HepG2 (cell line): ENCODE data around the gene PLET1. TPM values are rescaled to one million over a fixed set of nuclear protein-coding genes. Genes with fewer than 3 reads are reported as not detected.

Source experiments
- CBX1 ChIP-seq: IDR thresholded peaks from one replicate; pipeline ENCODE4 v1.6.1; 2016; ENCODE audit warnings: antibody characterized with exemption, low read depth
- ELF3 ChIP-seq: IDR thresholded peaks from 2 replicates; pipeline ENCODE4 v1.6.1; 2016; ENCODE audit warnings: missing genetic modification reagents, missing compliant biosample characterization
- ERF ChIP-seq: IDR thresholded peaks from 2 replicates; pipeline ENCODE4 v1.6.1; 2018; ENCODE audit warnings: missing biosample characterization, missing genetic modification reagents
- HNF4A ChIP-seq: sonication (generic); formaldehyde crosslinking; IDR thresholded peaks from 2 replicates; pipeline ENCODE4 v1.4.0; 2020; ENCODE audit warnings: missing genetic modification reagents
- NBN ChIP-seq: fragments of 450-650 bp; conservative IDR thresholded peaks from 2 replicates; pipeline ENCODE4 v1.6.1; 2017
- PHF21A ChIP-seq: sonication (generic); formaldehyde crosslinking; IDR thresholded peaks from 2 replicates; pipeline ENCODE4 v1.5.0; 2020; ENCODE audit warnings: mild to moderate bottlenecking, missing genetic modification reagents
- RAD21 ChIP-seq: fragments of 450-650 bp; formaldehyde crosslinking; IDR thresholded peaks from 2 replicates; pipeline ENCODE4 v1.5.0; 2020; ENCODE audit warnings: mild to moderate bottlenecking
- RXRB ChIP-seq: IDR thresholded peaks from 2 replicates; pipeline ENCODE4 v1.6.1; 2016; ENCODE audit warnings: borderline replicate concordance, missing genetic modification reagents, missing compliant biosample characterization
- SIN3B ChIP-seq: fragments of 150-350 bp; IDR thresholded peaks from 2 replicates; pipeline ENCODE4 v1.6.1; 2014; ENCODE audit warnings: low read length
- SOX5 ChIP-seq: IDR thresholded peaks from 2 replicates; pipeline ENCODE4 v1.6.1; 2016; ENCODE audit warnings: borderline replicate concordance
- THYN1 ChIP-seq: sonication (generic); formaldehyde crosslinking; IDR thresholded peaks from 2 replicates; pipeline ENCODE4 v1.8.1; 2023; ENCODE audit warnings: low read depth, mild to moderate bottlenecking, moderate library complexity, missing genetic modification reagents, borderline replicate concordance
- ZBTB42 ChIP-seq: sonication (generic); formaldehyde crosslinking; IDR thresholded peaks from 2 replicates; pipeline ENCODE4 v1.5.0; 2020; ENCODE audit warnings: mild to moderate bottlenecking, missing genetic modification reagents
- ZFP36 ChIP-seq: fragments of 150-350 bp; IDR thresholded peaks from 2 replicates; pipeline ENCODE4 v1.6.1; 2018; ENCODE audit warnings: borderline replicate concordance, low read length, low read depth; ENCODE audit not compliant: partially characterized antibody
- ZNF605 ChIP-seq: sonication (generic); formaldehyde crosslinking; IDR thresholded peaks from 2 replicates; pipeline ENCODE4 v1.8.0; 2022; ENCODE audit warnings: mild to moderate bottlenecking, missing genetic modification reagents
- polyA plus RNA-seq, 8 experiments: library from polyadenylated mRNA; depleted of rRNA in 3 of 8; stranded (reverse) in 7 of 8; unstranded in 1 of 8; fragments of >200 nt; fragmentation: Illumina TruSeq in 4 of 8; extraction: Trizol in 4 of 8; gene quantifications; 2 replicates each; pipeline versions ENCODE4 v1.2.1 to v1.2.3, GENCODE V29; 2011 to 2016; ENCODE audit warnings: low read depth in 4 of 8, missing spikeins in 1 of 8, mixed read lengths in 1 of 8; ENCODE audit not compliant: insufficient read depth in 1 of 8
- total RNA-seq, 5 experiments: library from RNA; depleted of rRNA; stranded (reverse); fragments of >200 nt; fragmentation: Illumina TruSeq; extraction: Trizol; gene quantifications; 2 replicates each; pipeline ENCODE4 v1.2.3, GENCODE V29; 2016; ENCODE audit warnings: low read depth in 1 of 5
- TF ChIP-seq, protein P1 (sequence below): IDR thresholded peaks from 2 replicates; pipeline ENCODE4 v1.6.1; 2016; ENCODE audit warnings: missing compliant biosample characterization, missing genetic modification reagents, borderline replicate concordance
- TF ChIP-seq, protein P2 (sequence below): sonication (generic); formaldehyde crosslinking; IDR thresholded peaks from 2 replicates; pipeline ENCODE4 v1.5.1; 2020; ENCODE audit warnings: mild to moderate bottlenecking, missing genetic modification reagents, borderline replicate concordance
- TF ChIP-seq, protein P3 (sequence below): sonication (generic); formaldehyde crosslinking; IDR thresholded peaks from 2 replicates; pipeline ENCODE4 v1.4.0; 2020; ENCODE audit warnings: missing genetic modification reagents
- TF ChIP-seq, protein P4 (sequence below): sonication (generic); formaldehyde crosslinking; IDR thresholded peaks from 2 replicates; pipeline ENCODE4 v1.5.0; 2020; ENCODE audit warnings: mild to moderate bottlenecking, missing genetic modification reagents, borderline replicate concordance
- TF ChIP-seq, protein P5 (sequence below): IDR thresholded peaks from 2 replicates; pipeline ENCODE4 v1.6.1; 2012; ENCODE audit warnings: low read depth, low read length, improper control_type of control experiment

The PLET1 gene
- total and polyA plus RNA-seq, 2 of the 13 experiments (the other 11 are each of a cell fraction or from before 2014, with no cell fraction given) = not detected

DNA sequence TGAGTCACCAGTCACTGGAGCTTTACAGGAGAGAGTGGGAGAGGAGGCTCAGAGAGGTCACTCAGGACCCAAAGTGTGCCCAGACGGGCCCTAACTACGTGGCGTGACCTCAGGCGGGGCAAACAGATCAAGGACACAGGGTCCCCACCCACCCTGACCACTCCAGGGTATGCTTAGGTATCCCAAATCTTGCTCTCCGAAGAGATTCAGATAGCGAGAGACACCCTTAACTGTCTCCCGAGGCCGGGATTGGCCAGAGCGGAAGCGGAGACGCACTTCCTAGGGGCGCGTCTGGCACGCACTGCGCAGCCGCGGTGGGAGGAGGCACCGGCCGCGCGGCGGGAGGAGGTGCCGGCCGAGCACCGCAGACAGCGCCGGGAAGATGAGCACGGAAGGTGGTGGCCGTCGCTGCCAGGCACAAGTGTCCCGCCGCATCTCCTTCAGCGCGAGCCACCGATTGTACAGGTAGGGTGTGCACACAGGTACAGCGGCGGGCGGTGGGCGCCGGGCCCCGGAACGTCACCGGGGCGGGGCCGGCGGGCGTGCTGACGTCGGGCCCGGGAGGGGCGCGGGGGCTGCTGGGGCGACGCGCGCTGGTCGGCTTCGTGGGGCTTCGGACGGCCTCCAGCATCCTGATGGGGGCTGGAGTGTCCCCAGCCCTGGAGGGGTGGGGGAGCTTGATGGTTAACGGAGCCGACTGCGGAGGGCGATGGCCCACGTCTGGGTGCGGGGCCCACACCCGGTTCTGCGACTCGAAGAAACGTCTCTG, 34.4 kb downstream of the PLET1 start, which contains the start of gene PTS (continued):
- TF ChIP-seq ZFP36 = peak; percentile 30
- TF ChIP-seq SOX5 = peak; percentile 17; the same call in 1 of the 2 replicates
- TF ChIP-seq NBN = no peak
- TF ChIP-seq, protein P1, sequence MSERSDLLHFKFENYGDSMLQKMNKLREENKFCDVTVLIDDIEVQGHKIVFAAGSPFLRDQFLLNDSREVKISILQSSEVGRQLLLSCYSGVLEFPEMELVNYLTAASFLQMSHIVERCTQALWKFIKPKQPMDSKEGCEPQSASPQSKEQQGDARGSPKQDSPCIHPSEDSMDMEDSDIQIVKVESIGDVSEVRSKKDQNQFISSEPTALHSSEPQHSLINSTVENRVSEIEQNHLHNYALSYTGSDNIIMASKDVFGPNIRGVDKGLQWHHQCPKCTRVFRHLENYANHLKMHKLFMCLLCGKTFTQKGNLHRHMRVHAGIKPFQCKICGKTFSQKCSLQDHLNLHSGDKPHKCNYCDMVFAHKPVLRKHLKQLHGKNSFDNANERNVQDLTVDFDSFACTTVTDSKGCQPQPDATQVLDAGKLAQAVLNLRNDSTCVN (CRISPR knock-in tag) = peak; percentile 74; the same call in 1 of the 2 replicates
- TF ChIP-seq THYN1 (CRISPR knock-in tag) = no peak
- no peak for TF ChIP-seq SIN3B
- TF ChIP-seq, protein P2, sequence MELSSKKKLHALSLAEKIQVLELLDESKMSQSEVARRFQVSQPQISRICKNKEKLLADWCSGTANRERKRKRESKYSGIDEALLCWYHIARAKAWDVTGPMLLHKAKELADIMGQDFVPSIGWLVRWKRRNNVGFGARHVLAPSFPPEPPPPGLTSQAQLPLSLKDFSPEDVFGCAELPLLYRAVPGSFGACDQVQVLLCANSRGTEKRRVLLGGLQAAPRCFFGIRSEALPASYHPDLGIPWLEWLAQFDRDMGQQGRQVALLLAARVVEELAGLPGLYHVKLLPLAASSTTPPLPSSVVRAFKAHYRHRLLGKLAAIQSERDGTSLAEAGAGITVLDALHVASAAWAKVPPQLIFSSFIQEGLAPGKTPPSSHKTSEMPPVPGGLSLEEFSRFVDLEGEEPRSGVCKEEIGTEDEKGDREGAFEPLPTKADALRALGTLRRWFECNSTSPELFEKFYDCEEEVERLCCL = peak; percentile 40; the same call in 1 of the 2 replicates
- peak; percentile 7; the same call in 1 of the 2 replicates for TF ChIP-seq RAD21 (CRISPR knock-in tag)
- TF ChIP-seq CBX1 = peak; percentile 50
- TF ChIP-seq, protein P3, sequence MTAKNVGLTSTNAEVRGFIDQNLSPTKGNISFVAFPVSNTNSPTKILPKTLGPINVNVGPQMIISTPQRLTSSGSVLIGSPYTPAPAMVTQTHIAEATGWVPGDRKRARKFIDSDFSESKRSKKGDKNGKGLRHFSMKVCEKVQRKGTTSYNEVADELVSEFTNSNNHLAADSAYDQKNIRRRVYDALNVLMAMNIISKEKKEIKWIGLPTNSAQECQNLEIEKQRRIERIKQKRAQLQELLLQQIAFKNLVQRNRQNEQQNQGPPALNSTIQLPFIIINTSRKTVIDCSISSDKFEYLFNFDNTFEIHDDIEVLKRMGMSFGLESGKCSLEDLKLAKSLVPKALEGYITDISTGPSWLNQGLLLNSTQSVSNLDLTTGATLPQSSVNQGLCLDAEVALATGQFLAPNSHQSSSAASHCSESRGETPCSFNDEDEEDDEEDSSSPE = peak; percentile 66
- TF ChIP-seq HNF4A (CRISPR knock-in tag) = peak; percentile 62; the same call in 1 of the 2 replicates
- no peak for TF ChIP-seq ZBTB42 (CRISPR knock-in tag)
- peak; percentile 66 for TF ChIP-seq ELF3 (CRISPR knock-in tag)
- TF ChIP-seq PHF21A (CRISPR knock-in tag) = 0 out of 2 replicates have a peak, but pooled peaks have one; percentile 45
- TF ChIP-seq, protein P4, sequence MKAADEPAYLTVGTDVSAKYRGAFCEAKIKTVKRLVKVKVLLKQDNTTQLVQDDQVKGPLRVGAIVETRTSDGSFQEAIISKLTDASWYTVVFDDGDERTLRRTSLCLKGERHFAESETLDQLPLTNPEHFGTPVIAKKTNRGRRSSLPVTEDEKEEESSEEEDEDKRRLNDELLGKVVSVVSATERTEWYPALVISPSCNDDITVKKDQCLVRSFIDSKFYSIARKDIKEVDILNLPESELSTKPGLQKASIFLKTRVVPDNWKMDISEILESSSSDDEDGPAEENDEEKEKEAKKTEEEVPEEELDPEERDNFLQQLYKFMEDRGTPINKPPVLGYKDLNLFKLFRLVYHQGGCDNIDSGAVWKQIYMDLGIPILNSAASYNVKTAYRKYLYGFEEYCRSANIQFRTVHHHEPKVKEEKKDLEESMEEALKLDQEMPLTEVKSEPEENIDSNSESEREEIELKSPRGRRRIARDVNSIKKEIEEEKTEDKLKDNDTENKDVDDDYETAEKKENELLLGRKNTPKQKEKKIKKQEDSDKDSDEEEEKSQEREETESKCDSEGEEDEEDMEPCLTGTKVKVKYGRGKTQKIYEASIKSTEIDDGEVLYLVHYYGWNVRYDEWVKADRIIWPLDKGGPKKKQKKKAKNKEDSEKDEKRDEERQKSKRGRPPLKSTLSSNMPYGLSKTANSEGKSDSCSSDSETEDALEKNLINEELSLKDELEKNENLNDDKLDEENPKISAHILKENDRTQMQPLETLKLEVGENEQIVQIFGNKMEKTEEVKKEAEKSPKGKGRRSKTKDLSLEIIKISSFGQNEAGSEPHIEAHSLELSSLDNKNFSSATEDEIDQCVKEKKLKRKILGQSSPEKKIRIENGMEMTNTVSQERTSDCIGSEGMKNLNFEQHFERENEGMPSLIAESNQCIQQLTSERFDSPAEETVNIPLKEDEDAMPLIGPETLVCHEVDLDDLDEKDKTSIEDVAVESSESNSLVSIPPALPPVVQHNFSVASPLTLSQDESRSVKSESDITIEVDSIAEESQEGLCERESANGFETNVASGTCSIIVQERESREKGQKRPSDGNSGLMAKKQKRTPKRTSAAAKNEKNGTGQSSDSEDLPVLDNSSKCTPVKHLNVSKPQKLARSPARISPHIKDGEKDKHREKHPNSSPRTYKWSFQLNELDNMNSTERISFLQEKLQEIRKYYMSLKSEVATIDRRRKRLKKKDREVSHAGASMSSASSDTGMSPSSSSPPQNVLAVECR = peak; percentile 83; the same call in 1 of the 2 replicates
- TF ChIP-seq ERF (CRISPR knock-in tag) = peak; percentile 82
- TF ChIP-seq RXRB (CRISPR knock-in tag) = 0 out of 2 replicates have a peak, but pooled peaks have one; percentile 24
- peak; percentile 31; the same call in 1 of the 2 replicates for TF ChIP-seq ZNF605 (CRISPR knock-in tag)
- TF ChIP-seq, protein P5, sequence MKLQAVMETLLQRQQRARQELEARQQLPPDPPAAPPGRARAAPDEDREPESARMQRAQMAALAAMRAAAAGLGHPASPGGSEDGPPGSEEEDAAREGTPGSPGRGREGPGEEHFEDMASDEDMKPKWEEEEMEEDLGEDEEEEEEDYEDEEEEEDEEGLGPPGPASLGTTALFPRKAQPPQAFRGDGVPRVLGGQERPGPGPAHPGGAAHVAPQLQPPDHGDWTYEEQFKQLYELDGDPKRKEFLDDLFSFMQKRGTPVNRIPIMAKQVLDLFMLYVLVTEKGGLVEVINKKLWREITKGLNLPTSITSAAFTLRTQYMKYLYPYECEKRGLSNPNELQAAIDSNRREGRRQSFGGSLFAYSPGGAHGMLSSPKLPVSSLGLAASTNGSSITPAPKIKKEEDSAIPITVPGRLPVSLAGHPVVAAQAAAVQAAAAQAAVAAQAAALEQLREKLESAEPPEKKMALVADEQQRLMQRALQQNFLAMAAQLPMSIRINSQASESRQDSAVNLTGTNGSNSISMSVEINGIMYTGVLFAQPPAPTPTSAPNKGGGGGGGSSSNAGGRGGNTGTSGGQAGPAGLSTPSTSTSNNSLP = no peak
